Measurements from ENCODE around the gene PPP2R5C.

DNA sequence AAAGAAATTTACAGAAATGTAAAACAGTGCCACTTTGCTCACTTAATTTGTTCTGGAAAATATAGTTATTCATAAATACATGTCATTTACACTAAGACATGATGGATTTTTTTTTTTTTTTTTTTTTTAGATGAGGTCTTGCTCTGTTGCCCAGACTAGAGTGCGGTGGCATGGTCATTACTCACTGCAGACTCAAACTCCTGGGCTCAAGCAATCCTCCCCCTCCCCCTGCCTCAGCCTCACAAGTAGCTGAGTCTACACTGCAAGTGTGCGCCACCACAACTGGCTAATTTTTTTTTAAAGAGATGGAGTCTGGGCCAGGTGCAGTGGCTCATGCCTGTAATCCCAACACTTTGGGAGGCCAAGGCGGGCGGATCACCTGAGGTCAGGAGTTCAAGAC is 101.2 kb downstream of the PPP2R5C start:
- no peak for TF ChIP-seq ZBTB26 (tag by site-specific recombination; optimal IDR thresholded peaks at IDR 0.05)
- TF ChIP-seq CTCF (tag by site-specific recombination; IDR thresholded peaks at IDR 0.05), result no peak
- no peak for TF ChIP-seq ZBTB1 (tag by site-specific recombination; IDR thresholded peaks at IDR 0.05)
- TF ChIP-seq ZNF394 (tag by site-specific recombination; IDR thresholded peaks at IDR 0.05; ENCODE audit: borderline replicate concordance), result no peak
- TF ChIP-seq ZBTB7A (tag by site-specific recombination; IDR thresholded peaks at IDR 0.05; ENCODE audit: low read depth), result no peak
- TF ChIP-seq TCF7L2 (IDR thresholded peaks at IDR 0.05; ENCODE audit: borderline replicate concordance, low read depth, low read length), result no peak
- no peak for TF ChIP-seq ZNF132 (tag by site-specific recombination; IDR thresholded peaks at IDR 0.05; ENCODE audit: borderline replicate concordance)
- TF ChIP-seq ZNF274 (IDR thresholded peaks at IDR 0.05; ENCODE audit: low read length), result no peak
- TF ChIP-seq ZNF274 (tag by site-specific recombination; IDR thresholded peaks at IDR 0.05; ENCODE audit: borderline replicate concordance), result no peak
- TF ChIP-seq, protein P1, sequence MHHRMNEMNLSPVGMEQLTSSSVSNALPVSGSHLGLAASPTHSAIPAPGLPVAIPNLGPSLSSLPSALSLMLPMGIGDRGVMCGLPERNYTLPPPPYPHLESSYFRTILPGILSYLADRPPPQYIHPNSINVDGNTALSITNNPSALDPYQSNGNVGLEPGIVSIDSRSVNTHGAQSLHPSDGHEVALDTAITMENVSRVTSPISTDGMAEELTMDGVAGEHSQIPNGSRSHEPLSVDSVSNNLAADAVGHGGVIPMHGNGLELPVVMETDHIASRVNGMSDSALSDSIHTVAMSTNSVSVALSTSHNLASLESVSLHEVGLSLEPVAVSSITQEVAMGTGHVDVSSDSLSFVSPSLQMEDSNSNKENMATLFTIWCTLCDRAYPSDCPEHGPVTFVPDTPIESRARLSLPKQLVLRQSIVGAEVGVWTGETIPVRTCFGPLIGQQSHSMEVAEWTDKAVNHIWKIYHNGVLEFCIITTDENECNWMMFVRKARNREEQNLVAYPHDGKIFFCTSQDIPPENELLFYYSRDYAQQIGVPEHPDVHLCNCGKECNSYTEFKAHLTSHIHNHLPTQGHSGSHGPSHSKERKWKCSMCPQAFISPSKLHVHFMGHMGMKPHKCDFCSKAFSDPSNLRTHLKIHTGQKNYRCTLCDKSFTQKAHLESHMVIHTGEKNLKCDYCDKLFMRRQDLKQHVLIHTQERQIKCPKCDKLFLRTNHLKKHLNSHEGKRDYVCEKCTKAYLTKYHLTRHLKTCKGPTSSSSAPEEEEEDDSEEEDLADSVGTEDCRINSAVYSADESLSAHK (tag by site-specific recombination; IDR thresholded peaks at IDR 0.05), result no peak

Measured in HEK293 (cell line).